GM18870 (cell line): ENCODE data around the gene LEPR.
"Not testable (repeated sequence)": the region's sequence is repeated elsewhere in the genome, so short reads cannot be mapped to it uniquely, and the experiment has no call there.

Source experiments
- ATAC-seq: cut with Tn5 transposase; IDR thresholded peaks from one replicate; pipeline ENCODE4 v1.9.1; 2021; ENCODE audit warnings: moderate library complexity; ENCODE audit not compliant: unreplicated experiment

LEPR gene

GRCh38 chr1:65420590-65421350 lies at the start of gene LEPR, which contains the start of gene LEPROT:
Gene LEPR (plus strand): TSS chr1:65420668. CDS start chr1:65565566, 144,898 bp downstream.
Gene LEPROT (plus strand): TSS chr1:65420668. CDS start chr1:65420725, 57 bp downstream.
- peak; percentile 24 for ATAC-seq

GRCh38 chr1:65371544-65371943 lies 48.9 kb upstream of the LEPR start:
- no peak for ATAC-seq

- ATAC-seq: no peak
These were observed 47.9 kb upstream of the LEPR start for GRCh38 chr1:65372557-65372956.

GRCh38 chr1:65377496-65378246 lies 42.8 kb upstream of the LEPR start:
- ATAC-seq: no peak

GRCh38 chr1:65378247-65378946 lies 42.1 kb upstream of the LEPR start:
- ATAC-seq: no peak

- ATAC-seq: not testable (repeated sequence)
These were observed 36.0 kb upstream of the LEPR start for GRCh38 chr1:65384426-65384825.

- ATAC-seq: no peak
These were observed 34.0 kb upstream of the LEPR start for GRCh38 chr1:65386439-65386838.

GRCh38 chr1:65387821-65388220 lies 32.6 kb upstream of the LEPR start:
- ATAC-seq: no peak

- no peak for ATAC-seq
These were observed 31.4 kb upstream of the LEPR start for GRCh38 chr1:65388908-65389695.

GRCh38 chr1:65392497-65392896 lies 28.0 kb upstream of the LEPR start:
- no peak for ATAC-seq

- ATAC-seq: peak; percentile 94
These were observed 27.1 kb upstream of the LEPR start for GRCh38 chr1:65393347-65393746.

- no peak for ATAC-seq
These were observed 26.5 kb upstream of the LEPR start for GRCh38 chr1:65393928-65394327.

GRCh38 chr1:65395887-65396612 lies 24.4 kb upstream of the LEPR start:
- ATAC-seq: no peak

- no peak for ATAC-seq
These were observed 22.4 kb upstream of the LEPR start for GRCh38 chr1:65398083-65398482.

- no peak for ATAC-seq
These were observed 21.5 kb upstream of the LEPR start for GRCh38 chr1:65399003-65399402.

GRCh38 chr1:65401612-65402011 lies 18.9 kb upstream of the LEPR start:
- ATAC-seq: no peak

GRCh38 chr1:65404941-65405340 lies 15.5 kb upstream of the LEPR start:
- ATAC-seq: no peak

GRCh38 chr1:65407877-65408276 lies 12.6 kb upstream of the LEPR start:
- ATAC-seq: no peak

- ATAC-seq: no peak
These were observed 11.2 kb upstream of the LEPR start for GRCh38 chr1:65409314-65409713.

GRCh38 chr1:65409816-65410326 lies 10.6 kb upstream of the LEPR start:
- ATAC-seq: no peak
